Fibroblast of the aortic adventitia (primary cell): ENCODE results near the gene FAM228B. TPM values are rescaled to one million over a fixed set of nuclear protein-coding genes. Genes with fewer than 3 reads are reported as not detected.

ENCODE experiments used
- DNase-seq: peaks from one replicate; pipeline ENCODE4 v3.0.0-alpha.2; 2010; ENCODE audit warnings: low read depth
- H3K4me3 ChIP-seq: 2 replicates; pipeline ENCODE4 v1.5.1; 2011; ENCODE audit warnings: low read depth, mild to moderate bottlenecking, control low read depth, low read length, moderate library complexity
- total RNA-seq: library from RNA; depleted of rRNA; stranded (reverse); fragments of >200 nt; gene quantifications from 2 replicates; pipeline ENCODE4 v1.2.3, GENCODE V29; 2012; ENCODE audit warnings: low replicate concordance
- TF ChIP-seq, protein P1 (sequence below): IDR thresholded peaks from 2 replicates; pipeline ENCODE4 v1.5.1; 2011; ENCODE audit warnings: mild to moderate bottlenecking, low read length, control low read depth, inconsistent platforms; ENCODE audit not compliant: insufficient read depth

Gene FAM228B
- total RNA-seq, 1 donor, result 10.3 TPM

DNA sequence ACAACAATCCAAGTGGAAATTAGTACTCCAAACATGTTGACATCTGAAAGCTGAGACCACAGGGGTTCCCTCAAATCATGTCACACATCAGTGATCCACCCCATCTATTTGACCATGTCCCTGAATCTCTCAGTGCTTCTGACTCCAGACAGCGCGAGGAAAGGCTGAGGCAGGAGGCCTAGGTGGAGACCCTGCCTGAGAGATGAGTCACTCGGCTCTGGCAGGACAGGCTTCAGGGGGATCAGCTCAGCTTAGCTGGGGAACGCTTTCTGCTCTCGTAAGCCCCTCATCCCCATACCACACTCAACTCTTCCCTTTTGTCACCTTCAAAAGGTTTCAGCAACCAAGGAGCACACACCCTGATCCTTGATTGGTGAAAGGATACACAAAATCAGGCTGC, 45.8 kb downstream of the FAM228B start:
- TF ChIP-seq, protein P1, sequence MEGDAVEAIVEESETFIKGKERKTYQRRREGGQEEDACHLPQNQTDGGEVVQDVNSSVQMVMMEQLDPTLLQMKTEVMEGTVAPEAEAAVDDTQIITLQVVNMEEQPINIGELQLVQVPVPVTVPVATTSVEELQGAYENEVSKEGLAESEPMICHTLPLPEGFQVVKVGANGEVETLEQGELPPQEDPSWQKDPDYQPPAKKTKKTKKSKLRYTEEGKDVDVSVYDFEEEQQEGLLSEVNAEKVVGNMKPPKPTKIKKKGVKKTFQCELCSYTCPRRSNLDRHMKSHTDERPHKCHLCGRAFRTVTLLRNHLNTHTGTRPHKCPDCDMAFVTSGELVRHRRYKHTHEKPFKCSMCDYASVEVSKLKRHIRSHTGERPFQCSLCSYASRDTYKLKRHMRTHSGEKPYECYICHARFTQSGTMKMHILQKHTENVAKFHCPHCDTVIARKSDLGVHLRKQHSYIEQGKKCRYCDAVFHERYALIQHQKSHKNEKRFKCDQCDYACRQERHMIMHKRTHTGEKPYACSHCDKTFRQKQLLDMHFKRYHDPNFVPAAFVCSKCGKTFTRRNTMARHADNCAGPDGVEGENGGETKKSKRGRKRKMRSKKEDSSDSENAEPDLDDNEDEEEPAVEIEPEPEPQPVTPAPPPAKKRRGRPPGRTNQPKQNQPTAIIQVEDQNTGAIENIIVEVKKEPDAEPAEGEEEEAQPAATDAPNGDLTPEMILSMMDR, result no peak
- no peak for DNase-seq
- H3K4me3 ChIP-seq, result no peak overlapping the region

DNA sequence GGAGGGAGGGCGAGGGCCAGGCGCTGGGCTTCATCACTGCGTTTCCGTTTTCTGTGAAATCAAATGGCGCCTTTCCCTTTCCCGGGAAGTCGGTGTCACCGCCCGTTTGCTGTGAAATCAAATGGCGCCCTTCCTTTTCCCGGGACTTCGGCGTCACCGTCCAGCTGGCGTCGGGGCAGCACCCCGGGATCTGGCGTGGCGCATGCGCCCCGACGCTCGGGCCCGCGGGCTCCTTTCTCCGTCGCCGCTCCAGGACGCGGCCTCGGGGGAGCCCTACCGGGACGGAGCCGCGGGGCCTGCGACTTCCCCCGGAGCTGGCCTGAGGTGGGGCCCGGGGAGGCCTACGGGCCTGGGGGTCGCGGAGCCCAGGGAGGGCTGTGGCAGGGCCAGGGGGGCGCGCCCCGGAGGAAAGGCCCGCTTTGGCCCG, 51.6 kb downstream of the FAM228B start, which contains the start of gene FAM228A:
Gene FAM228A, plus strand, starts transcription at position 203 of the 427 bp plus-strand sequence. CDS start 428 bp downstream, outside the sequence.
- DNase-seq, result no peak
- TF ChIP-seq, protein P1, result no peak
- peak within 1 kb of the TSS; percentile 56 for H3K4me3 ChIP-seq

DNA sequence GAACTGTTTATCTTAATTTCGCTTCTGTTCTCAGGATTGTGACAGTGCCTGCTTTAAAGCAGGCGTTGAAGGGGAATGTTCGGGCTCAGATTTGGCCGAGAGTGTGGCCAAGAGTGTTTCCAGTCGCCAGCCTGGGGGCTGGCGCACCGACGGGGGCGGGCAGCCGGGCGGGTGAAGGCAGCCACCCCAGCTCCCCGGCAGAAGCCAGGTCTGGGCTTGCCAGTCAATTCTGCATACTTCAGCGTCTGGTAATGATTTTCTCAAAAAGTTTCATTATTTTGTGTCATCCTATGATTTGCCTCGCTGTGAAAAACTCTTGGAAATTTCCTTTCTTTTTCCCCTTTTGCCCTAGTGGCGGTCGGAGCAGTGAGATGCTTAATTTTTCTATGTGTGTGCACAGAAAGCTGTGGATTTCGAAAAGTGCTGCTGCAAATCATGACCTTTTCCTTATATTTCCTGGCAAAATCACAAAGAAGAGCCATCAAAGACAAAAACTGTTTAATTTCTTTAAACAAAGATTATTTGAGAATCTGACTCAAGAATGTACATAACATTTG, 52.4 kb downstream of the FAM228B start:
- peak; percentile 29 for DNase-seq
- H3K4me3 ChIP-seq, result peak overlapping the region; percentile 56
- TF ChIP-seq, protein P1, result peak; percentile 40

DNA sequence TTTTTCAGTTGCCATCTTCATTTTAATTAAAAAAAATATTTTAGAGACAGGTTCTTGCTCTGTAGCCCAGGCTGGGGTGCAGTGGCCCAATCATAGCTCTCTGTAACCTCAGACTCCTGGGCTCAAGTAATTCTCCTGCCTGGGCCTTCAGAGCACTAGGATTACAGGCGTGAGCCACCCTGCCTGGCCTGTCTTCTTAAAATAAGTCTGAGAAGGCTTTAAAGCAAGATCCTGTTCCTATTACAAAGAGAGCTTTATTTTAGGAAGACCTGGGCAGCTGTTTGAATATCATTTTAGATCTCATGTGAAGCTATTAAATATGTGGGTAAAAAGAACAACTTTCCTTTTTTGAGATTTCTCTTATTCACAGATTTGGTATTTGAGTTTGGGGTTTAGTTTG, 53.1 kb downstream of the FAM228B start:
- TF ChIP-seq, protein P1, result no peak
- no peak for DNase-seq
- no peak overlapping the region for H3K4me3 ChIP-seq

DNA sequence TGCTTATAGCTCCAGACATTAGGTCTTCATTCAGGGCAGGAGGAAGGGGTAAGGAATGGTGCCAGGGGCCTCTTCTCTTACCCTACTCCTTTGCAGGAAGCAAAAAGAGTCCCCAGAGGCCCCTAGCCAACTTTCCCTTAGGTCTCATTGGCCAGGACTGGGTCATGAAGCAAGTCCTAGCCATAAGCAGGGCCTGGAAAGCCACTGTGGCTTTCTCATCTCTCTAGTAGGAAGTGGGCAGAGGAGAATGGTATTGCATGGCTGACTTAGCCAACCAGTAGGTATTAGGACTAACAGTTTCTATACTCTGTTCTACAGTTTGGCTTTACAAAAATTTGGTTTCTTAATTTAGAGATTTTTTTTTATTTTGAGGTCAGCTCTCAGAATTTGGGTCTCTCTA, 56.4 kb downstream of the FAM228B start:
- no peak for DNase-seq
- no peak overlapping the region for H3K4me3 ChIP-seq
- TF ChIP-seq, protein P1, result no peak

DNA sequence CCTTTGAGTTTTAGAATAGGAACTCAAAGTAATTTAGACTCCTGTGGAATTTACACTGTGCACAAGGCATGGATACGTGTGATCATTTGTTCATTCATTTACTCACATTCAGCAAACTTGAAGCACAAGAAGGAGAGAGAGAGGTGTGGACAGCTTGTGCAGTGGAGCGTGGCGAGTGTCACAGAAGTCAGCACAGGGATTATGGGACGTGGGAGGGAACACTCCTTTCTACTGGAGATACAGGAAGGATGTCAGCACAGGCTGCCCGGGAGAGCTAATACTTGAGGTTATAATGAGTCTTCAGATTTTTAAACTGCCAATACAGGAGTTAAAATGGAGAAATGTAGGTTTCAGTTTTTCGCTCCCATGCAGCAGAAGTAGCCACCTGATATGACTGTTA, 58.6 kb downstream of the FAM228B start:
- TF ChIP-seq, protein P1, result no peak
- H3K4me3 ChIP-seq, result no peak overlapping the region
- no peak for DNase-seq

DNA sequence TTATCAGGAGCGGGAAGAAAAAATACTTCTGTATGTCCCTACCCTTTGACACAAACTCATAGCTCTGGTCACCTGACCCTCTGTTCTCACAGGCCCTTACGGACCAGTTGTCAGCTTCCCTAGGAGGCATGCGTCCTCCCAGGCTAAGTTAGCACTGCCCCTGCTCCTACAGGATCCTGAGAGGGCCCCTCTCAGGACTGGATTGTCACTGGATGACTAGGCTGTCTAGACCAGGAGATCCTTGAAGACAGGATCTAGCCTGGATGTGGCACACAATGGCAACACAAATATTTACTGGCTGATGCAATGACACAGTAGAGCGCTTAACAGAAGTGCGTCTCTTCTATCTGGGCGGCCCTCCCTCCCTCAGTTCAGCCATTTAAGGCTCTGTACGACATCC, 59.2 kb downstream of the FAM228B start:
- no peak overlapping the region for H3K4me3 ChIP-seq
- TF ChIP-seq, protein P1, result no peak
- no peak for DNase-seq
